Sigmoid colon (tissue), 4 donors: ENCODE results near the gene TMEM132D.

ENCODE experiments used
- CTCF ChIP-seq, 4 experiments: fragments of 450-650 bp in 3 of 4; fragments of 200-600 bp in 1 of 4; IDR thresholded peaks; one replicate each; pipeline ENCODE4 v1.5.1; 2016 to 2019; ENCODE audit warnings: antibody characterized with exemption in 4 of 4, mild to moderate bottlenecking in 3 of 4, moderate library complexity in 2 of 4
- EP300 ChIP-seq, 4 donors: sonication (generic); formaldehyde crosslinking; IDR thresholded peaks; one replicate each; pipeline ENCODE4 v1.6.1; 2017; ENCODE audit warnings: antibody characterized with exemption in 4 of 4
- POLR2A ChIP-seq, 2 donors: fragments of 450-650 bp; IDR thresholded peaks; one replicate each; pipeline ENCODE4 v1.6.1; 2016; ENCODE audit warnings: antibody characterized with exemption in 2 of 2, mild to moderate bottlenecking in 2 of 2, moderate library complexity in 2 of 2

DNA sequence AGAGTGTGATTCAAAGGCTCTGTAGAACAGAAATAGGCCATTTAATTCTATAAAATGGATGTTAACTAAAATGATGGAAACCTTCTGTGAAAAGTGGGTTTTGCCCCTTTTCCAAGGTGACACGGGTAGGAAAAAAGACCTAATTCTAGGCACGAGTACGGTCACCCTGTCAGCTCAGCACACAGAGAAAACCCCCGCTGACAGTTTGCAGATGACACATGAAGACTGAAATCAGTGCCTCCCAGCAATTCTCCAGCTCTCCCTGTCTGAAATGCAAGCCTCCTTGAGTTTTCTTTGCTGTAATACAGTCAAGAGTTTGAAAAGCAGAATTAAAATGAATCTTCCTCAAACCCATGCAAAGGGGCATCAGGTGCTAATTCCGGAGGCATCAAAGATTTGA is 230.0 kb downstream of the TMEM132D start:
- TF ChIP-seq CTCF (IDR thresholded peaks at IDR 0.05): no peak
- TF ChIP-seq POLR2A (IDR thresholded peaks at IDR 0.05): no peak
- no peak for TF ChIP-seq EP300 (IDR thresholded peaks at IDR 0.05)
